Panc1 (cell line): ENCODE data around the gene PRSS50.

Experiments
- POLR2AphosphoS5 ChIP-seq: IDR thresholded peaks from 2 replicates; pipeline ENCODE4 v1.6.1; 2012; ENCODE audit warnings: mild to moderate bottlenecking, low read depth, low read length, moderate library complexity
- SIN3A ChIP-seq: IDR thresholded peaks from 2 replicates; pipeline ENCODE4 v1.6.1; 2012; ENCODE audit warnings: low read depth, mild to moderate bottlenecking, low read length, moderate library complexity, borderline replicate concordance; ENCODE audit not compliant: insufficient read depth
- TCF7L2 ChIP-seq: IDR thresholded peaks from 2 replicates; pipeline ENCODE4 v1.6.1; 2011; ENCODE audit warnings: mild to moderate bottlenecking, low read depth, low read length, inconsistent platforms
- TF ChIP-seq, protein P1 (sequence below): fragments of 450-650 bp; IDR thresholded peaks from 2 replicates; pipeline ENCODE4 v1.5.1; 2017; ENCODE audit warnings: mild to moderate bottlenecking

DNA sequence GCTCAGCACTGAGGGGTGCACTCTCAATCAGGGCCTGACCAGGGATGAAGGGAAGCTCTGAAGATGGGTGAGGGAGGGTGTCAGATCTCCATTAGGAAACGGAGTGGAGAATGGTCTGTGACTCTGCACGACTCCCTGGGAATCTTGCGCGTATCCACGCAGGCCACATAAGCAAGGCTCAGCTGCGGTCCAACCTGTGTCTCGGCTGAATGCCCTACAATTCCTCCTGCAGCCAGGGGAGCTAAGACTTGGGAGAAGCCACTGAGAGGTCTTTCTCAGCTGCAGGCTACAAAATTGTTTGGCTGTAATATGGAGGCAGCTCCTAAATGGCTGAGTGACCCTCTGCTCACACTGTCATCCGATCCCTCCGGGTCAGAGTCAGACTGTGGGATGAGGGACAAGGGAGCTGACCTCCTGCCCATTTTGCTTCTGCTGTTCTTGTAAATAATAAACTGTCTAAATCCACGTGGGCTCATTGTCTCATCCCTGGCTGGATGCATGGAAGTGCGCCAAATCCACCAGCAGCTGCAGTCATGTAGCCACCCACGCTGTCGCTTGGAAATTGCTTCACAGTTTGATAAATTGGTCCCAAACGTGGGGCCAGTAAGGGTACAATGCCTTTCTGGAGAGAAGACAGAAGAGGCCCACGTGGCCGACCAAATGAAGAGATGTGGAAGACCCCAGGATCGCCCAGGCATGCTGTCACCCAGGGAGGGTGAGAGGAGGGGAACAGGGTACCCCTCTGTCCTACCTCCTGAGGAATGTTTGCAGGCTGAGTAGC is 54.7 kb downstream of the PRSS50 start:
- TF ChIP-seq, protein P1, sequence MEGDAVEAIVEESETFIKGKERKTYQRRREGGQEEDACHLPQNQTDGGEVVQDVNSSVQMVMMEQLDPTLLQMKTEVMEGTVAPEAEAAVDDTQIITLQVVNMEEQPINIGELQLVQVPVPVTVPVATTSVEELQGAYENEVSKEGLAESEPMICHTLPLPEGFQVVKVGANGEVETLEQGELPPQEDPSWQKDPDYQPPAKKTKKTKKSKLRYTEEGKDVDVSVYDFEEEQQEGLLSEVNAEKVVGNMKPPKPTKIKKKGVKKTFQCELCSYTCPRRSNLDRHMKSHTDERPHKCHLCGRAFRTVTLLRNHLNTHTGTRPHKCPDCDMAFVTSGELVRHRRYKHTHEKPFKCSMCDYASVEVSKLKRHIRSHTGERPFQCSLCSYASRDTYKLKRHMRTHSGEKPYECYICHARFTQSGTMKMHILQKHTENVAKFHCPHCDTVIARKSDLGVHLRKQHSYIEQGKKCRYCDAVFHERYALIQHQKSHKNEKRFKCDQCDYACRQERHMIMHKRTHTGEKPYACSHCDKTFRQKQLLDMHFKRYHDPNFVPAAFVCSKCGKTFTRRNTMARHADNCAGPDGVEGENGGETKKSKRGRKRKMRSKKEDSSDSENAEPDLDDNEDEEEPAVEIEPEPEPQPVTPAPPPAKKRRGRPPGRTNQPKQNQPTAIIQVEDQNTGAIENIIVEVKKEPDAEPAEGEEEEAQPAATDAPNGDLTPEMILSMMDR = no peak
- no peak for TF ChIP-seq TCF7L2
- TF ChIP-seq POLR2AphosphoS5 = no peak
- no peak for TF ChIP-seq SIN3A
